Right lung (tissue), 10 donors: ENCODE measurements around the gene RPL7L1. TPM values are rescaled to one million over a fixed set of nuclear protein-coding genes. Genes with fewer than 3 reads are reported as not detected.
"Not testable (repeated sequence)": the region's sequence is repeated elsewhere in the genome, so short reads cannot be mapped to it uniquely, and the experiment has no call there.

Source experiments
- DNase-seq, 2 donors: peaks; one replicate each; pipeline ENCODE4 v3.0.0-alpha.2; 2013
- long read RNA-seq, 8 donors: transcript quantifications; one replicate each; lab custom pipeline, GENCODE V29; 2026
- polyA plus RNA-seq, 5 donors: library from polyadenylated mRNA; unstranded; fragments of 120-200 nt; gene quantifications; one replicate each; pipeline versions ENCODE4 v1.2.1 to v1.2.3, GENCODE V29; 2013; ENCODE audit warnings: inconsistent platforms in 1 of 5, low replicate concordance in 1 of 5; ENCODE audit not compliant: insufficient read length in 5 of 5, insufficient read depth in 1 of 5

The RPL7L1 gene
- 100 to 1,000 TPM in 4 of 5 donors, 10 to 100 TPM in 1; 95.2 to 119 (median 111) TPM for polyA plus RNA-seq
- long read RNA-seq, donor 1, full-length matches to known transcripts, result 22 of 43 reads
- long read RNA-seq, donor 1, partial matches to known transcripts, result 21 of 43 reads
- long read RNA-seq, donor 1, other reads (novel, unspliced or antisense), result 0 of 43 reads
- long read RNA-seq, donor 2, full-length matches to known transcripts, result 14 of 20 reads
- long read RNA-seq, donor 2, partial matches to known transcripts, result 6 of 20 reads
- long read RNA-seq, donor 2, other reads (novel, unspliced or antisense), result 0 of 20 reads
- long read RNA-seq, donor 3, full-length matches to known transcripts, result 12 of 12 reads
- long read RNA-seq, donor 3, partial matches to known transcripts, result 0 of 12 reads
- long read RNA-seq, donor 3, other reads (novel, unspliced or antisense), result 0 of 12 reads
- long read RNA-seq, donor 4, full-length matches to known transcripts, result 10 of 10 reads
- long read RNA-seq, donor 4, partial matches to known transcripts, result 0 of 10 reads
- long read RNA-seq, donor 4, other reads (novel, unspliced or antisense), result 0 of 10 reads
- long read RNA-seq, donor 5, full-length matches to known transcripts, result 24 of 24 reads
- long read RNA-seq, donor 5, partial matches to known transcripts, result 0 of 24 reads
- long read RNA-seq, donor 5, other reads (novel, unspliced or antisense), result 0 of 24 reads
- long read RNA-seq, donor 6, full-length matches to known transcripts, result 25 of 32 reads
- long read RNA-seq, donor 6, partial matches to known transcripts, result 7 of 32 reads
- long read RNA-seq, donor 6, other reads (novel, unspliced or antisense), result 0 of 32 reads
- long read RNA-seq, donor 7, full-length matches to known transcripts, result 5 of 5 reads
- long read RNA-seq, donor 7, partial matches to known transcripts, result 0 of 5 reads
- long read RNA-seq, donor 7, other reads (novel, unspliced or antisense), result 0 of 5 reads
- long read RNA-seq, donor 8, full-length matches to known transcripts, result 8 of 8 reads
- long read RNA-seq, donor 8, partial matches to known transcripts, result 0 of 8 reads
- long read RNA-seq, donor 8, other reads (novel, unspliced or antisense), result 0 of 8 reads

- DNase-seq, result peak; percentile 86 to 90
Observed at GRCh38 chr6:42879372-42880239, at the start of gene RPL7L1. TSS of gene RPL7L1 (plus strand) at chr6:42879616. CDS start at chr6:42879911, 295 bp downstream.

- DNase-seq, result no peak
Observed at GRCh38 chr6:42831237-42831636, 48.2 kb upstream of the RPL7L1 start.

DNA sequence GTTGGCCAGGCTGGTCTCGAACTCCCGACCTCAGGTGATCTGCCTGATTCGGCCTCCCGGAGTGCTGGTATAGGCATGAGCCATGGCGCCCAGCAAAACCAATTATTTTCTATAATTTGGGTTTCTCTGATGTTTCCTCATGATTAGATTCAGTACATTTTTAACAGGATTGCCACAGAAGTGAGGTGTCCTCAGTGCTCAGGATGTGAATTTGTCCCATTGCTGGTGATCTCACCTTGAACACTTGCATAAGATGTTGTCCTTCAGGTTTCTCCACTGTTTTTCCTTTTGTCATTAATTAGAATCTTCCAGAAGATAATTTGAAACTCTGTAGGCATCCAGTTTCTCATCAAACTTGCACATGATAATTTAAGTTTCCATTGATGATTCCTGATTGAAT lies 45.4 kb upstream of the RPL7L1 start:
- DNase-seq, result no peak

DNA sequence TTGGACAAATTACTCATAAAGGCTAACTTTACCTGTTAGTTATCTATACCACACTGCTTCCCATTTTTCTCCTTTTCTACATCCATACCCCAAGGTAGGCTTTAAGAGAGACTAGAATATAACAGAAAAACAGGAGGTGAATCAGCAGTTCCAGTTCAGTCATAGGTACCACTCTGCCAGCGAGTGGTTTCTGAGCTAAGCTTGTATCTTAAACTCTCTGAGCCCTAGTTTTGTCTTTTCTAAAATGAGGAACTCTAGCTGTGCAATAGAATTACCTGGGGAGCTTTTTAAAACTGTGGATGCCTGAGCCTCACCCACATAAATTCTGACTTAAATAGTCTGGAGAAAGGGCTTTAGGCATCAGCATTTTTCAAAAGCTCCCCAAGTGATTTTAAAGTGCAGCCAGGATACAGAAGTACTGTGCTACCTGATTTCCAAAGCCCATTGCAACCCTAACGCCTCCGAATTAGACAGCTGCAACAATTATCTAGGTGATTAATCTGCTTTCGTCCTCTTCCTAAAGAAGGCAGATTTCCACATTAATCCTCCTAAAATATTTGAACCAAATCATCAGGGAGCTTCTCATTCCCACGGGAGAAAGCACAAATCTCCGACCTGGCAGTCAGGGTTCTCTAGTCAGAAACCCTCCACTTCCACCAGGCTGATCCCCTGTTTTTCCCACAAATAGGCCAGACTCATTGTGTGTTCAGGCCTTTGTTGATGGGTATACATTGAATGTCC lies 37.4 kb upstream of the RPL7L1 start:
- DNase-seq, result no peak

DNA sequence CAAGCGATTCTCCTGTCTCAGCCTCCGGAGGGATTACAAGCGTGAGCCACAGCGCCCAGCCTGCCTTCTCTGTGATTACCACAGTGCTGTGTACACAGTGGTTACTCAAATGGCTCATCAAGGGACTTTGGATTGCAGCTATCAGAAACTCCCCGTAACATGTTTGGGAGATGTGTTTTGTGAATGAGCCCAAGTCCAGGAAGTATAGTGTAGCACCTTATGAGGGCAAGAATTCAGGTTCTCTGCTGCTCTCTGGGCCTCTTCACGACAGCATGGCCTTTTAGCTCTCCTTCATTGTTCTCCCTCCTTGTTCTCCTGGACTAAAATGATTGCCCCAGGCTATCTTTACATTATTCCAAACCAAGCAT lies 34.1 kb upstream of the RPL7L1 start:
- no peak for DNase-seq

DNA sequence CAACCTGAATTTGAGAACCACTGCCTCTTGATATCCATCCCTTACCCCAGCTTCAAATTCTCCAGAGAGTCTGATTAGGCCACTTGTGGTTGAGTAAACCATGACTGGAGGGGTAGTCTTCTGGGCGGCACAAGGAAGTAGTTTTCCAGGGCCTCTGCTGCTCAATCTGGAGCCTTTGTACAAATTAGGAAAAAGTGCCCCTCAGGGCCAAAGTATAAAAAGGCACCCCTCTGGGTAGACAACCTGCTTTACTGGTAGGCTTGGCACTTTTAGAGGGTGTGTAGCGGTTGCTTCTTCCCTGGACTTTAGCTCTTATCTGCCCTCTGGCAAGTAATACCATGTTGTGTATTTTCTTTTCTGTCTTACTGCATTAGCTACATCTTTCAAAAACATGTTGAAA lies 32.9 kb upstream of the RPL7L1 start:
- no peak for DNase-seq

- DNase-seq, result no peak
Observed at GRCh38 chr6:42848700-42849099, 30.7 kb upstream of the RPL7L1 start.

- no peak for DNase-seq
Observed at GRCh38 chr6:42851599-42851998, 27.8 kb upstream of the RPL7L1 start.

- no peak for DNase-seq
Observed at GRCh38 chr6:42860036-42860435, 19.4 kb upstream of the RPL7L1 start.

DNA sequence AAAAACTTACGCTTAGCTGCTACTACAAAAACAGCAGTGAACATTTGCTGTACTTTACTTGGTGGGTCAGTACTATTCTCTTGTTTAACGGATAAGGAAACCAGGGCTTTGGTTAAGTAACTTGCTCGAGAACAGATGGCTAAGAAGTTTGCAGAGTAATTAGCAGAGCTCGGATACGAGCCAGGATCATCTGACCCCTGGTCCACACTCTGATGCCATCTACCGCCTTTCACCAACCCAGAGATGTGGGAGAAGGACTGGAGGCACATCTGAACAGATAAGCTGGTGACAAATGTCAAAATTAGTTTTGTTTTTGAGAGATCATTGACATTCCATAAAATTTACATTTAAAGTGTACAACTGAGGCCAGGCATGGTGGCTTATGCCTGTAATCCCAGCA lies 18.9 kb upstream of the RPL7L1 start:
- no peak for DNase-seq

DNA sequence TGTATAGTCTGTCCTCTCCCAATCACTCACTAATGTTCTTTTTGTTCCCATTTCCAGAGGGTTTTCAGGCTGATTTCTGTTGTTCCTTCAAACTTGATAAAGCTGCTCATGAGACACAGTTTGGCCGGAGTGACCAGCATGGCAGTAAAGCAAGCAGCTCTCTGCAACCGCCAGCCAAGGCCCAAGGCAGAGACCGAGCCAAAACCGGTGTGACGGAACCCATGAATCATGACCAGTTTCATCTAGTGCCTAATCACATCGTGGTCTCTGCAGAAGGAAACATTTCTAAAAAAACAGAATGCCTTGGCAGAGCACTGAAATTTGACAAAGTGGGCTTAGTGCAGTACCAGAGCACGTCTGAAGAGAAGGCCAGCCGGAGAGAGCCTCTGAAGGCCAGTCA lies 14.8 kb upstream of the RPL7L1 start:
- no peak for DNase-seq

DNA sequence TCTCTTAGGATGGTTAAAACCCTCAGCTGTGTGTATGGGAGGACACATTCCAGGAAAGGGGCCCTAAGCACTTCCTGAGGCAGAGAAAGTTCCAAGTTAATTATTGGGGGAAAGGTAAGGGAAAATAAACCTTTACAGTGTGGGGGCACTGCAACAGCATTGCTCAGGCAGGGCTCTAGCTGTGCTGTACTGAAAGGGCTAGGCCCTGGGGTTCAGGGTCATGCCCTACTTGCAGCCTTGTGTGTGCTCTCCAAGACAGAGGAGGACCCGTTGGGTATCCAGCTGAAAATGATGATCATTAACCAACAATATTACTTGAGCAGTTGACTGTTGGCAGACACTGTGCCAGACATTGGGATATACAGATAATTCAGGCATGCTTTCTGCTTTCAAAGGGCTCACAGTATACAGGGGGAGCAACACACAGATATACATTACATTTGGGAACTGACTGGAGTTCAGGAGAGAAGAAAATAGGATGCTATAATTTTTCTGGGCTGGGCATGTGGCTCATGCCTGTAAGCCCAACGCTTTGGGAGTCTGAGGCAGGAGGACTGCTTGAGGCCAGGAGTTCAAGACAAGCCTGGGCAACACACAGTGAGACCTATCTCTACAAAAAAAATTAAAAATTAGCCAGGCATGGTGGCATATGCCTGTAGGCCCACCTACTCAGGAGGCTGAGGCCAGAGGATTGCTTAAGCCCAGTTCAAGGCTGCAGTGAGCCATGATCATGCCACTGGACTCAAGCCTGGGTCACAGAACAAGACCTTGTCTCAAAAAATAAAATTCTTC lies 9.1 kb upstream of the RPL7L1 start:
- no peak for DNase-seq

DNA sequence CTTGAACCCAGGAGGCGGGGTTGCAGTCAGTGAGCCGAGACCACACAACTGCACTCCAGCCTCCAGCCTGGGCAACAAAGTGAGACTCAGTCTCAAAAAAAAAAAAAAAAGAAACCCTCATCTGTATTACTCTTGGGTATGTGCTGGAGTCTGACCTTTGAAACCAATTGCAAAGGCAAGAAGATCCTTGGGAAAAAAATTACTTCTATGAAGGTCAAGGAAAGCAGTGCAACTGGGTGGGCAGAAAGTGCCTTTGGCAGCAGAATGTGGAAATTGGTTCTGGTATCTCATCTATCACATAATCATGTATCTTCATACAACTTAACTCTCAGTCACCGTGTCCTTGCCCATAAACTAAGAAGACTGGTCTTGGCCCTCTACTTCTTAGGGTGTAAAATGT lies 7.7 kb upstream of the RPL7L1 start:
- DNase-seq, result no peak

DNA sequence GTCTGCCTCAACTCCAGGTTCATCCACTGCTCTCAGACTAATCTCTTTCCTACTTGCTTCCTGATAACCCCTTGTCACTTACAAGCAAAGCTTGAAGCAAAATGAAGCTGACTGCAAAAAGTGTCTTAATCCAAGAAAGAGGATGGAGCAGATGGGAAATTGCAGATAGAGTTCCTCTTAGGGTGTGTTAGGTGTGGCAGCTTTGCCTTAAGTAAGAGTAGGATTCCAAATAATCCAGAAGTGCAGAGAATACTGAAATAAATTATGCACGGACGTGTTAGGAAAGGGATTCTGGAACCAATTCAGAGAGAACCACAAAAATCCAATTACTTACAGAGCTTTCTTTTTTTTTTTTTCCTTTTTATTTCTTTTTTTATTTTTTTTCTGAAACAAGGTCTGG lies 6.1 kb upstream of the RPL7L1 start:
- DNase-seq, result no peak

DNA sequence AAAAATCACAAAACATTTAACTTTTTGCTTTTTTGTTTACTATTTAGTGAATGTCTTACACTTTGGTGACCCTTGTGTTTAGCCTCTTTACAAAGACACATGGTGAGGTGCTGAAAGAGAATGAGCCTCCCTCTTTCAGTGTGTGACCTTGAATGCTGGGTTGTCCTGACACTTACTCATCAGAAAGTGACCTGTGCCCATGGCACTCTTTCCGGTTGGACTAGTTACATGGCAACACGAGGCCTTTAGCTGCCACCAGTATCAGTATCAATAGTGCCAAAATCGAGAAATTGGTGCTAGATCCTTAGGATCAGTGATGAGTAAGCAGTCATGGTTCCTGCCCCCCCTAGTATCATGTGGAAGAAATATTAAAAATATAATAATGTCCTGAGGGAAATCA lies 1.7 kb upstream of the RPL7L1 start:
- DNase-seq, result no peak

- not testable (repeated sequence) for DNase-seq
Observed at GRCh38 chr6:42880240-42880817, 913 bp downstream of the RPL7L1 start.

- DNase-seq, result not testable (repeated sequence)
Observed at GRCh38 chr6:42880871-42881270, 1.5 kb downstream of the RPL7L1 start.

- DNase-seq, result no peak
Observed at GRCh38 chr6:42885702-42886101, 6.3 kb downstream of the RPL7L1 start.

GRCh38 chr6:42888201-42888600 lies 8.8 kb downstream of the RPL7L1 start:
- DNase-seq, result not testable (repeated sequence)
